ENCODE data around the gene RASGEF1B. TPM values are rescaled to one million over a fixed set of nuclear protein-coding genes. Genes with fewer than 3 reads are reported as not detected.

The RASGEF1B gene
- total RNA-seq, 2 experiments from 2014 or later: 69.4 to 73.1 TPM

DNA sequence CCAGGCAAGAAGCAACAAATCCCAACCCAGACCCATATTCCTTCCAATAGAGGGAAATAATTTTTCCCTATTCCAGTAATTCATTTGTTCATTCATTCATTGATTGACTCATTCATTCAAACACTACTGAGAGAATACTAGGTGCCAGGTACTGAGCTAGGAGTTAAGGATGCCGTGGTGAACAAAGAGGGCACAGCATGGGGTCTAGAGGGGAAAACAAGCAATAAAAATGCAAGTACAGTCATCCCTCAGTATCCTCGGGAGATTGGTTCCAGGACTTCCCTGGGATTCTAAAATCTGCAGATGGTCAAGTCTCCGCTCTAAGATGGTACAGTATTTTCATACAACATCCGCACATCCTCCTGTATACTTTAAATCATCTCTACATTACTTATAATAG, 18.7 kb downstream of the RASGEF1B start:
- Histone ChIP-seq H3K36me3 (ENCODE audit: insufficient read depth, low read length) (peaks cover 36% of the 10 kb centered on the region), H3K4me3 (ENCODE audit: low read length) (no peak overlapping the region), H3K27ac (ENCODE audit: low read depth in 1 of 2, low read length in 2 of 2) (no peak overlapping the region), H3K9me3 (ENCODE audit: control insufficient read depth in 1 of 2, insufficient read depth in 1 of 2, low read length in 2 of 2) (no peaks in the 10 kb centered on the region), H3K4me1 (ENCODE audit: insufficient read depth, low read length) (no peaks in the 10 kb centered on the region), H3K27me3 (ENCODE audit: control insufficient read depth in 1 of 2, insufficient read depth in 2 of 2, low read length in 2 of 2) (no peaks in the 10 kb centered on the region)
- Mint-ChIP-seq H3K27me3 (no peaks in the 10 kb centered on the region), H3K4me3 (no peak overlapping the region), H3K4me1 (ENCODE audit: low read depth) (peaks cover 14% of the 10 kb centered on the region), H3K9me3 (no peaks in the 10 kb centered on the region), H3K27ac (no peak overlapping the region), H3K36me3 (ENCODE audit: low read depth) (peaks cover 94% of the 10 kb centered on the region)
- DNase-seq: no peak
- no peak for TF ChIP-seq CTCF (IDR thresholded peaks at IDR 0.05)
- CTCF ChIA-PET: interaction anchor here (0.7 kb wide), 1 partner anchor 14 kb away, joined by 3 read pairs; no protein-coding TSS in a partner anchor
- intact Hi-C loops (cut with DNase I, micrococcal nuclease): no loop called here
- POLR2A ChIA-PET: no interaction called here
- ATAC-seq (ENCODE audit: poor library complexity): no peak

DNA sequence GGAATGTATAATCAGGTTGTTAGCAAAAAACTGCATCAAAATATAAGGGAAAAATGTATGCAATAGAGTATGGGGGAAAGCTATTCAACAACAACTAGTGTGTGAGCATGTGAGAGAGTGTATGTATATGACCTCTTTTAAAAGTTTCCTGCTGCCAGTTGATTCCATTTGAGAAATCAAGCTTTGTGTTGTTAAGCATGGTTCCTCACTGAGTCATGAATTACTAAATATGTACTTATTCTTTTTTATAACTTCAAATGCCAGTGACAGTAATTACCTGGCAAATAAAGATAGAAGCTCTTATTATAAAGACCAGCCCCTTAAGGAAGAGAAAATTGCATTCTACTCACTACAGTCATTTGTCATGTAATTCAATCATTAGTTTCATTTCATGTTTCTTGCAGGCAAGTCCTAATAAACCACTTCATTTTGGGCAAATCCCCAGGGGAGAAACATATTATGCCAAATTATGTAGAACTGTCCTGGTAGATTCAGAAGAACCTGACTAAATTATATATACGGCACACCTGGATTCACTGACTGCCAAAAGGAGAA, 19.2 kb downstream of the RASGEF1B start:
- no peak for DNase-seq
- H3K4me1 Mint-ChIP-seq (ENCODE audit: low read depth): peaks cover 14% of the 10 kb centered on the region
- H3K9me3 Mint-ChIP-seq: no peaks in the 10 kb centered on the region
- no peaks in the 10 kb centered on the region for H3K4me1 ChIP-seq (ENCODE audit: insufficient read depth, low read length)
- peaks cover 36% of the 10 kb centered on the region for H3K36me3 ChIP-seq (ENCODE audit: insufficient read depth, low read length)
- ChIA-PET POLR2A (no interaction called here), CTCF (interaction anchor here (0.7 kb wide), 1 partner anchor 15 kb away, joined by 3 read pairs; no protein-coding TSS in a partner anchor)
- H3K27ac ChIP-seq (ENCODE audit: low read depth in 1 of 2, low read length in 2 of 2): no peak overlapping the region
- H3K27ac Mint-ChIP-seq: no peak overlapping the region
- H3K27me3 ChIP-seq (ENCODE audit: control insufficient read depth in 1 of 2, insufficient read depth in 2 of 2, low read length in 2 of 2): no peaks in the 10 kb centered on the region
- no peak for TF ChIP-seq CTCF (IDR thresholded peaks at IDR 0.05)
- no peaks in the 10 kb centered on the region for H3K27me3 Mint-ChIP-seq
- no peak for ATAC-seq (ENCODE audit: poor library complexity)
- intact Hi-C loops (cut with DNase I, micrococcal nuclease): no loop called here
- no peaks in the 10 kb centered on the region for H3K9me3 ChIP-seq (ENCODE audit: control insufficient read depth in 1 of 2, insufficient read depth in 1 of 2, low read length in 2 of 2)
- H3K4me3 ChIP-seq (ENCODE audit: low read length): no peak overlapping the region
- H3K4me3 Mint-ChIP-seq: no peak overlapping the region
- peaks cover 94% of the 10 kb centered on the region for H3K36me3 Mint-ChIP-seq (ENCODE audit: low read depth)

DNA sequence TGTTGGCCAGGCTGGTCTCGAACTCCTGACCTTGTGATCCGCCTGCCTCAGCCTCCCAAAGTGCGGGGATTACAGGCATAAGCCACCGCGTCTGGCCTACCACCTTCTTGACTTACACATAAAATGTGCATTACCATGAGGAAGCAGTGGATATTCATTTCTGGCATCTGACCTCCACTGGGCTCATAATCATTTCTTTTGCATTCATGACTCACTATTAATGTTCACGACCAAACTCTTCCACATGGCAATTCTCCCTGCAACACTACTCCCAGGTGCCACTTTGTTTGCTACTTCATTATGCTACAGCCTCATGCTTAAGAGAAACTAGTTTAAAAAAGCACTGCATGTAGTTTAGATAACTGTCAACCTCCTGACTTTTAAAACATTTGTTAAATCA, 22.7 kb downstream of the RASGEF1B start:
- H3K27ac Mint-ChIP-seq: no peak overlapping the region
- no peak overlapping the region for H3K27ac ChIP-seq (ENCODE audit: low read depth in 1 of 2, low read length in 2 of 2)
- no peak for ATAC-seq (ENCODE audit: poor library complexity)
- POLR2A ChIA-PET: no interaction called here
- TF ChIP-seq CTCF (IDR thresholded peaks at IDR 0.05): no peak
- H3K36me3 Mint-ChIP-seq (ENCODE audit: low read depth): peaks cover 97% of the 10 kb centered on the region
- no peak overlapping the region for H3K4me3 ChIP-seq (ENCODE audit: low read length)
- H3K36me3 ChIP-seq (ENCODE audit: insufficient read depth, low read length): peaks cover 39% of the 10 kb centered on the region
- H3K4me3 Mint-ChIP-seq: no peak overlapping the region
- no peaks in the 10 kb centered on the region for H3K4me1 Mint-ChIP-seq (ENCODE audit: low read depth)
- no peaks in the 10 kb centered on the region for H3K9me3 Mint-ChIP-seq
- no peaks in the 10 kb centered on the region for H3K9me3 ChIP-seq (ENCODE audit: control insufficient read depth in 1 of 2, insufficient read depth in 1 of 2, low read length in 2 of 2)
- H3K27me3 ChIP-seq (ENCODE audit: control insufficient read depth in 1 of 2, insufficient read depth in 2 of 2, low read length in 2 of 2): no peaks in the 10 kb centered on the region
- CTCF ChIA-PET: no interaction called here
- H3K27me3 Mint-ChIP-seq: no peaks in the 10 kb centered on the region
- no peaks in the 10 kb centered on the region for H3K4me1 ChIP-seq (ENCODE audit: insufficient read depth, low read length)
- no peak for DNase-seq
- intact Hi-C loops (cut with DNase I, micrococcal nuclease): no loop called here
